ENCODE measurements around the gene GRM4. TPM values are rescaled to one million over a fixed set of nuclear protein-coding genes. Genes with fewer than 3 reads are reported as not detected.

GRM4 gene
- total RNA-seq, 2 donors from 2014 or later: not detected

DNA sequence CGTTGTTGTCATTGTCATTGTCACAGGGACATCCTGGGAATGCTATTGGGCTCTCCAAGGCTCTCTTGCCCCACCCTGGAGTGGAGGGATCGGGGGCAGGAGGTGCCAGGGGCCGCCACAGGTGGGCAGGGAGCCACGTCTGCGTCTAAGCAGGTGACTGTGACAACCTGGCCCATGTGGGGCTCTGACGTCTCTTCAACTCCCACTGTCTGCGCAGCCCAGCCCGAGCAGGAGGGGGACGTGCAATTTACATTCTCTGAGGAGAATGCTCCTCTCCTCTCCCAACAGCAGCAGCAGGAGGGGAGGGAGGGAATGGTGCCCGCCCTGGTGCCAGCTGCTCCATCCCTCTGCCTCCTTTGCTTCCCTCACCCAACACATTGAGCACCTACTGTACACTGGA lies 50.1 kb downstream of the GRM4 start:
- Histone ChIP-seq H3K27ac (no peak overlapping the region), H3K36me3 (no peaks in the 10 kb centered on the region), H3K27me3 (replicated peaks; ENCODE audit: insufficient read depth) (no peaks in the 10 kb centered on the region), H3K4me3 (no peak overlapping the region), H3K4me1 (ENCODE audit: control insufficient read depth in 1 of 2, low read depth in 2 of 2) (no peaks in the 10 kb centered on the region), H3K9me3 (no peaks in the 10 kb centered on the region)
- DNase-seq (ENCODE audit: low spot score) (no peak), ATAC-seq (ENCODE audit: insufficient number of reproducible peaks, low FRiP score, low read depth) (no peak)
- TF ChIP-seq, protein P1, sequence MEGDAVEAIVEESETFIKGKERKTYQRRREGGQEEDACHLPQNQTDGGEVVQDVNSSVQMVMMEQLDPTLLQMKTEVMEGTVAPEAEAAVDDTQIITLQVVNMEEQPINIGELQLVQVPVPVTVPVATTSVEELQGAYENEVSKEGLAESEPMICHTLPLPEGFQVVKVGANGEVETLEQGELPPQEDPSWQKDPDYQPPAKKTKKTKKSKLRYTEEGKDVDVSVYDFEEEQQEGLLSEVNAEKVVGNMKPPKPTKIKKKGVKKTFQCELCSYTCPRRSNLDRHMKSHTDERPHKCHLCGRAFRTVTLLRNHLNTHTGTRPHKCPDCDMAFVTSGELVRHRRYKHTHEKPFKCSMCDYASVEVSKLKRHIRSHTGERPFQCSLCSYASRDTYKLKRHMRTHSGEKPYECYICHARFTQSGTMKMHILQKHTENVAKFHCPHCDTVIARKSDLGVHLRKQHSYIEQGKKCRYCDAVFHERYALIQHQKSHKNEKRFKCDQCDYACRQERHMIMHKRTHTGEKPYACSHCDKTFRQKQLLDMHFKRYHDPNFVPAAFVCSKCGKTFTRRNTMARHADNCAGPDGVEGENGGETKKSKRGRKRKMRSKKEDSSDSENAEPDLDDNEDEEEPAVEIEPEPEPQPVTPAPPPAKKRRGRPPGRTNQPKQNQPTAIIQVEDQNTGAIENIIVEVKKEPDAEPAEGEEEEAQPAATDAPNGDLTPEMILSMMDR (IDR thresholded peaks at IDR 0.05): no peak

DNA sequence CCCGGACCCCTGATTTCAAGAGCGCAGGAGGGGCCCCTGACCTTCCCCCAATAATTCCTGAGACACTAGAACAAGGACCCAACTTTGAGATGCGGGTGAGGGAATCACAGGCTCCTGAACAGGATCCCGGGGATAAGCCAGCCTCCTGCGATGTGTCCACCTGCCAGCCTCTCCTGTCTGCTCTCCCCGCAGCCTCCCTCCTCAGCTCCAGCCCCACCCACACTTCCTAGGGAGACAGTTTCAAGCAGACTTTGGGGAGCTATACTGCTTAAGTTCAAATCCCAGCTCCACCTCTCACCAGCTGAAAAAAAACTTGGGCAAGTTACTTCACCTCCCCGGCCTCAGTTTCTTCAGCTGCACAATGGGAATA lies 50.8 kb downstream of the GRM4 start:
- H3K27me3 ChIP-seq (replicated peaks; ENCODE audit: insufficient read depth): no peaks in the 10 kb centered on the region
- no peak overlapping the region for H3K27ac ChIP-seq
- no peak for ATAC-seq (ENCODE audit: insufficient number of reproducible peaks, low FRiP score, low read depth)
- no peak for DNase-seq (ENCODE audit: low spot score)
- TF ChIP-seq, protein P1 (IDR thresholded peaks at IDR 0.05): no peak
- H3K4me1 ChIP-seq (ENCODE audit: control insufficient read depth in 1 of 2, low read depth in 2 of 2): no peaks in the 10 kb centered on the region
- no peaks in the 10 kb centered on the region for H3K36me3 ChIP-seq
- no peaks in the 10 kb centered on the region for H3K9me3 ChIP-seq
- no peak overlapping the region for H3K4me3 ChIP-seq

DNA sequence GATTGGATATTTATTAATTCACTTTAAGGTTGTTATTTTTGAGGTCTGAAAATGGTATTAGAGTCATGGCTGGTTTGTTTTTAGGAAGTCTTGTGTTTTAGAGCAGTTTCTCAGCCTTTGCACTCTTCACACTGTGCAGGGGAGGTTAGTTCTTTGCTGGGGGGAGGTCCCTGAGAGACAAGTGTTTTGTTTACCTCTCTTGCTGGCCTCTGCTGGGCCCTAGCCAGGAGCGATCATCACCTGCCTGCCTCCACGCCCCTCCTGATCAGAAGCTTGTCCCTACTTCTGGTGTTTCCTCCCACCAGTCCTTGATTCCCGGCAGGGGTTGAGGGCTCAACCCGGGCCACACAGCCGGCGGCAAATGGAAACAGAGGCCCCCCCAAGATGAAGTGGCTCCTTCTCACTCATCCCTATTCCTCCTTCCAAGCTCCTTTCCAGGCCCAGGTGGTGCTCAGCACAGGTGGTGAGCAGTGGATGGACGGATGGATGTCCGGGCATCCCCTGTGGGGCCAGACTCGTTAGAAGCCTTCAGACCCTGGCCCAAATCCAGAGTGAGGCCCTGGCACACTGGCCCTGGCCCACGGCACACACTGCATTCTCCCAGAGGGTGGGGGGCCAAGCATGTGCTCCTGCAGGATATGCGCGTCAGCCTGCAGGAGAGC lies 51.3 kb downstream of the GRM4 start:
- no peaks in the 10 kb centered on the region for H3K4me1 ChIP-seq (ENCODE audit: control insufficient read depth in 1 of 2, low read depth in 2 of 2)
- H3K27me3 ChIP-seq (replicated peaks; ENCODE audit: insufficient read depth): no peaks in the 10 kb centered on the region
- TF ChIP-seq, protein P1 (IDR thresholded peaks at IDR 0.05): no peak
- no peaks in the 10 kb centered on the region for H3K9me3 ChIP-seq
- no peak for DNase-seq (ENCODE audit: low spot score)
- no peak overlapping the region for H3K4me3 ChIP-seq
- no peaks in the 10 kb centered on the region for H3K36me3 ChIP-seq
- no peak for ATAC-seq (ENCODE audit: insufficient number of reproducible peaks, low FRiP score, low read depth)
- H3K27ac ChIP-seq: no peak overlapping the region

DNA sequence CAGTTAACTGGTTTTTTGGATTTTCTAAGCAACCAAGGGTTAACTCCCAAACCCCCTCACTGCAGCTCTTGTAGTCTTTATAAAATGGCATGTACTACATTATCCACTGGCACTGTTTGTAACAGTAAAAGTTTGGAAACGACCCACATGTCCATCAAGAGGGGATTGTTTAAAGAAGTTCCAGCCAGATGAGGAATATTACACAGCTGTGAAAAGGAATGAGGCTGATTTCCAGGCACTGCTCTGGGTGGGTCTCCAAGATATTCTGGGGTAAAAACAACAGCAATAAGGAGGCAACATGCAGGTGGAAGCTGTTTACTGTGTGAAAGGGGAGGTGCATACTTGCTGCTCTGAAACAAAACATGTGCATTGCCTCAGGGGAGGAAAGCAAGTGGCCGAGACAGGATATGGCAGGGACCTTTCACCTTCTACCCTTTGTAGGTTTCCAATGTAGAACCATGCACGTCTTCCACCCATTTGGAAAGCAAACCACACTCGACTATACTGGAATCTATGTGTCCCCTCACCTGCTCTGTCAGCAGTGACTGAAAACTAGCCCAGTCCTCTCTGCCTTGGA lies 51.9 kb downstream of the GRM4 start:
- TF ChIP-seq, protein P1 (IDR thresholded peaks at IDR 0.05): no peak
- Histone ChIP-seq H3K27me3 (replicated peaks; ENCODE audit: insufficient read depth) (no peaks in the 10 kb centered on the region), H3K4me3 (no peak overlapping the region), H3K36me3 (no peaks in the 10 kb centered on the region), H3K4me1 (ENCODE audit: control insufficient read depth in 1 of 2, low read depth in 2 of 2) (no peaks in the 10 kb centered on the region), H3K9me3 (no peaks in the 10 kb centered on the region), H3K27ac (no peak overlapping the region)
- DNase-seq (ENCODE audit: low spot score): no peak
- no peak for ATAC-seq (ENCODE audit: insufficient number of reproducible peaks, low FRiP score, low read depth)

DNA sequence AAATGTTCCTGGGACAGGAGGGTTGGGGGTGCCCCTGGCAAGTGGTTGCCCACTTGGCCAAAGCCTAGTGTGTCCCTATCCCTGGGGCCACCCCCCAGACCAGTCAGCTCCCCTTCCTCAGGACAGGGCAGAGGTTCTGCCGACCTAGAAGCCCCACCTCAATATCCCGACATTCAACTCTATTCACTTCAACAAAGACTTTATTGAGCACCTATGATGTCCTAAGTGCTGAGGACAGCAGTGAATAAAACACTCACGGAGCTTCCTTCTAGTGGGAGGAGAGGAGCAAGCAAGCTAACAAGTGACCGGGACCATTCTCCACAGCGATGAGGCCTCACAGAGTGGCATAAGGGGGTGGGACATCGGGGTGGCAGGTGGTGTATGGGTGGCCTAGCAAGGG lies 52.7 kb downstream of the GRM4 start:
- no peak for DNase-seq (ENCODE audit: low spot score)
- TF ChIP-seq, protein P1 (IDR thresholded peaks at IDR 0.05): no peak
- Histone ChIP-seq H3K36me3 (no peaks in the 10 kb centered on the region), H3K4me3 (no peak overlapping the region), H3K4me1 (ENCODE audit: control insufficient read depth in 1 of 2, low read depth in 2 of 2) (no peaks in the 10 kb centered on the region), H3K9me3 (no peaks in the 10 kb centered on the region), H3K27me3 (replicated peaks; ENCODE audit: insufficient read depth) (no peaks in the 10 kb centered on the region), H3K27ac (no peak overlapping the region)
- no peak for ATAC-seq (ENCODE audit: insufficient number of reproducible peaks, low FRiP score, low read depth)

Measured in thoracic aorta (tissue), 2 donors.